ENCODE data around the gene SAMHD1. TPM values are rescaled to one million over a fixed set of nuclear protein-coding genes. Genes with fewer than 3 reads are reported as not detected.
"Not testable (repeated sequence)": the region's sequence is repeated elsewhere in the genome, so short reads cannot be mapped to it uniquely, and the experiment has no call there.

Gene SAMHD1
- total RNA-seq, 2 experiments from 2014 or later: 318 to 346 TPM

GRCh38 chr20:36883977-36884535, 67.5 kb downstream of the SAMHD1 start:
- H3K4me3 Mint-ChIP-seq: no peak overlapping the region
- no peak for ATAC-seq
- H3K36me3 Mint-ChIP-seq (ENCODE audit: low read depth): peaks cover 16% of the 10 kb centered on the region
- H3K9me3 Mint-ChIP-seq (ENCODE audit: insufficient read depth): no peaks in the 10 kb centered on the region
- no peak overlapping the region for H3K27ac Mint-ChIP-seq
- ChIA-PET POLR2A (no interaction called here), CTCF (interaction anchor here (2.6 kb wide), 1 partner anchor 110 kb away, joined by 10 read pairs; the partner anchor contains the start of gene DSN1)
- no peak for DNase-seq
- H3K4me1 Mint-ChIP-seq (ENCODE audit: low read depth): peaks cover 12% of the 10 kb centered on the region
- no peaks in the 10 kb centered on the region for H3K27me3 Mint-ChIP-seq (ENCODE audit: low read depth)

GRCh38 chr20:36881888-36882287, 69.6 kb downstream of the SAMHD1 start:
- DNase-seq (no peak), ATAC-seq (no peak)
- ChIA-PET POLR2A (no interaction called here), CTCF (interaction anchor here (1.2 to 1.8 kb wide), 2 partner anchors 18 to 73 kb away, joined by 4 read pairs; no protein-coding TSS in a partner anchor)
- Mint-ChIP-seq H3K4me1 (ENCODE audit: low read depth) (peaks cover 2% of the 10 kb centered on the region), H3K4me3 (no peak overlapping the region), H3K36me3 (ENCODE audit: low read depth) (peaks cover 7% of the 10 kb centered on the region), H3K27me3 (ENCODE audit: low read depth) (no peaks in the 10 kb centered on the region), H3K27ac (no peak overlapping the region), H3K9me3 (ENCODE audit: insufficient read depth) (no peaks in the 10 kb centered on the region)

DNA sequence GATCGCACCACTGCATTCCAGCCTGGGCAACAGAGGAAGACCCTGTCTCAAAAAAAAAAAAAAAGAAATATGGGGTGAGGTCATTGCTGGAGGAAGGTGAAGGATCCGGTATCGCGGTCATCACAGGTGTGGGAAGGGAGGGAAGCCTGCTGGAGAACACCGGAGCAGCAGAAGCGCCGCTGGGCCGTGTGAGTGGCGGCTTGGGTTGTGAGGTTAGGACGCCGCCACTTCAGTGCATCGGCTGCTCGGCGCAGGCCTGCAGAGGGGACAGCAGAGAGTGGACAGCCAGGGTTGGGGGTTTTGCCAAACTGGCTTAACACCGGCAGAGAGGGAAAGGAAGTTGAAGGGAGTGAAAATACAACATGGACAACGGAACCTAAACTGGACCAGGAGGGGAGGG, 70.2 kb downstream of the SAMHD1 start:
- H3K36me3 Mint-ChIP-seq (ENCODE audit: low read depth): peaks cover 4% of the 10 kb centered on the region
- no peaks in the 10 kb centered on the region for H3K4me1 Mint-ChIP-seq (ENCODE audit: low read depth)
- H3K4me3 Mint-ChIP-seq: no peak overlapping the region
- ATAC-seq (no peak), DNase-seq (no peak)
- no peak overlapping the region for H3K27ac Mint-ChIP-seq
- ChIA-PET CTCF (no interaction called here), POLR2A (no interaction called here)
- H3K9me3 Mint-ChIP-seq (ENCODE audit: insufficient read depth): no peaks in the 10 kb centered on the region
- H3K27me3 Mint-ChIP-seq (ENCODE audit: low read depth): no peaks in the 10 kb centered on the region

DNA sequence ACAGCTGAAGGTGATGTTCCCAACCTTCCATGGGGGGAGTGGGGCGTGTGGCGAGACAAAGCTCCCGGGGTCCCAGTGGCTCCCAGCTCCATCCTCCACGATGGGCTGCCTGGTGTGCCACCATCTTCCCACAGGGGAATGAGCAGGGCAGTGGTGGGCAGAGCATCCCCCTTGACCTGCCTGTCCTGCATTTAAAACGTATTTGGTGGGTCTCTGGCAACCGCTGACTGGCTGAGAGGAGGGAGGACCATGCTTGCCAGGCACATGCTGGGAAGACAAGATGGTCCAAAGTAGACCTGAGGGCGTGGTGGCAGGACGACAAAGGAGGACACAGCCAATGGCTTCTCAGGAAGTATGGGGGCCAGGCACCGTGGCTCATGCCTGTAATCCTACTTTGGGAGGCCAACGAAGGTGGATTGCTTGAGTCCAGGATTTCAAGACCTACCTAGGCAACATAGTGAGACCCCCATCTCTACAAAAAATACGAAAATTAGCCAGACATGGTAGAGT, 70.7 kb downstream of the SAMHD1 start:
- Mint-ChIP-seq H3K4me3 (no peak overlapping the region), H3K27ac (no peak overlapping the region), H3K27me3 (ENCODE audit: low read depth) (no peaks in the 10 kb centered on the region), H3K9me3 (ENCODE audit: insufficient read depth) (no peaks in the 10 kb centered on the region), H3K36me3 (ENCODE audit: low read depth) (peaks cover 3% of the 10 kb centered on the region), H3K4me1 (ENCODE audit: low read depth) (no peaks in the 10 kb centered on the region)
- ChIA-PET POLR2A (no interaction called here), CTCF (no interaction called here)
- ATAC-seq (no peak), DNase-seq (no peak)

DNA sequence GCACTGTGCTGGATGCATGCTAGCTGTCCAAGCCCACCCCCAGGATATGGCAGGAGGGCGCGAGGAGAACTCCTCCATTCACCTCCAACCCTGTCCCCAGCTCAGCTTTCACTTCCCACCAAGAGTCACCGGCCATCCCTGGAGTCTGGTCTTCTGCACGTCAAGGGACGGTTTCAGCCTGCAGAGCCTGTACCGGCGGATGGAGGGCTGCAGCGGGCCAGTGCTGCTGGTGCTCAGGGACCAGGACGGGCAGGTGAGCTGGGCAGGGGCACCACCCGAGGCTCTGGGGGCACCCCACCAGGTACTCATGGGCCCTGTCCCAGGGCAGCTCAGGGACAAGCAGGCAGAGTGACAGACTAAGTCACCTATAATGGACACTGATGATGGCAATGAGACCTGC, 72.6 kb downstream of the SAMHD1 start:
- no peak overlapping the region for H3K4me3 Mint-ChIP-seq
- H3K27me3 Mint-ChIP-seq (ENCODE audit: low read depth): no peaks in the 10 kb centered on the region
- no peaks in the 10 kb centered on the region for H3K9me3 Mint-ChIP-seq (ENCODE audit: insufficient read depth)
- H3K4me1 Mint-ChIP-seq (ENCODE audit: low read depth): no peaks in the 10 kb centered on the region
- ATAC-seq: no peak
- no peak overlapping the region for H3K27ac Mint-ChIP-seq
- DNase-seq: no peak
- H3K36me3 Mint-ChIP-seq (ENCODE audit: low read depth): no peaks in the 10 kb centered on the region
- ChIA-PET POLR2A (no interaction called here), CTCF (interaction anchor here (0.7 to 2.0 kb wide), 5 partner anchors 8 to 70 kb away, joined by 3 to 4 read pairs (median 3); a partner anchor contains a TSS)

GRCh38 chr20:36876473-36876833, 75.1 kb downstream of the SAMHD1 start:
- Mint-ChIP-seq H3K27me3 (ENCODE audit: low read depth) (no peaks in the 10 kb centered on the region), H3K4me1 (ENCODE audit: low read depth) (peaks cover 4% of the 10 kb centered on the region), H3K27ac (no peak overlapping the region), H3K36me3 (ENCODE audit: low read depth) (no peaks in the 10 kb centered on the region), H3K4me3 (no peak overlapping the region), H3K9me3 (ENCODE audit: insufficient read depth) (no peaks in the 10 kb centered on the region)
- ATAC-seq (no peak), DNase-seq (no peak)
- CTCF ChIA-PET: interaction anchor here (1.5 kb wide), 1 partner anchor 21 kb away, joined by 3 read pairs; no protein-coding TSS in a partner anchor
- POLR2A ChIA-PET: interaction anchor here (0.6 kb wide), 1 partner anchor 351 kb away, joined by 3 read pairs; no protein-coding TSS in a partner anchor

DNA sequence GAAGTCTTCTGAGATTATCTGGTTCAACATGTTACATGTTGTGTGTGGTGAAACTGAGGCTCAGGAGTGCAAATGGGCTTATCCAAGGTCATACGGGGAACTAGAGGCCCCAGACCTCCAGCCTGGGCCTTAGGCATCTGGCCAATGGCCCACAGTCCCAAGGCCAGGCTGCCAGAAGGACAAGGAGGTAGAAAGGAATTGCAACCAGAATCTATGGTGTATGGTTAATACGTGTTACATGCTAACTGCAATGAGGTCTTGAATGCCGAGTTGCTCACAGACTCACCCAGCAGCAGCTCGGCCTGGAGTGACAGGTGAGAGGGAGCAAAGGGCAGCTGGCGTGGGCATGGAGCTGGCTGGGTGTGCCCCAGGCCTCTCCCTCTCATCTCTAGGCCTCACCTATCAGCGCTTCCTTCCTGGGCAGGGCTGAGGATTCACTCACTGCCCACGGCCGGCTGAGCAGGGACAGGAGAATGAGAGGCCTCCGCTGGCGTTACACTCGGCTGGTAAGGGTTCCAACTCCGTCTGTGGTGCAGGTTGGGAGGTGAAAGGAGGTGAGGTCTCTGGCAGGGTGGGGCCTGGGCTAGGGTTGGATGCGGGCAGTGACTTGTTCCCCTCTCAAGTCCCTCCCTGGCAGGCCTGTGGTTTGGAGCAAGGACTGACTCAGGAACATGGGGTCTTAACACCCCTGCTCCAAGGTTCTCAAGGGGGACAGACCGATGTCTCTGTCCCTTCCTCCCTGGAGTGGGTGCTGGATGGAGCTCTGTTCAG, 75.6 kb downstream of the SAMHD1 start, which contains the start of gene TLDC2:
TLDC2 (plus strand) TSS at position 437 of the 771 bp plus-strand sequence; CDS start at position 474, 37 bp downstream.
- CTCF ChIA-PET: interaction anchor here (1.5 kb wide), 1 partner anchor 22 kb away, joined by 3 read pairs; no protein-coding TSS in a partner anchor
- Mint-ChIP-seq H3K9me3 (ENCODE audit: insufficient read depth) (no peaks in the 10 kb centered on the region), H3K27me3 (ENCODE audit: low read depth) (no peaks in the 10 kb centered on the region), H3K36me3 (ENCODE audit: low read depth) (no peaks in the 10 kb centered on the region), H3K4me3 (no peak within 1 kb of the TSS), H3K4me1 (ENCODE audit: low read depth) (peaks cover 4% of the 10 kb centered on the region), H3K27ac (no peak within 1 kb of the TSS)
- ATAC-seq (no peak), DNase-seq (no peak)
- POLR2A ChIA-PET: interaction anchor here (0.6 kb wide), 1 partner anchor 350 kb away, joined by 3 read pairs; no protein-coding TSS in a partner anchor

GRCh38 chr20:36875093-36875492, 76.4 kb downstream of the SAMHD1 start:
- not testable (repeated sequence) for H3K36me3 Mint-ChIP-seq (ENCODE audit: low read depth); H3K27me3 Mint-ChIP-seq (ENCODE audit: low read depth); ATAC-seq; H3K4me1 Mint-ChIP-seq (ENCODE audit: low read depth); DNase-seq; H3K4me3 Mint-ChIP-seq; H3K9me3 Mint-ChIP-seq (ENCODE audit: insufficient read depth); H3K27ac Mint-ChIP-seq
- POLR2A ChIA-PET: interaction anchor here (0.8 kb wide), 1 partner anchor 27 kb away, joined by 3 read pairs; no protein-coding TSS in a partner anchor
- CTCF ChIA-PET: interaction anchor here (1.5 kb wide), 1 partner anchor 22 kb away, joined by 3 read pairs; no protein-coding TSS in a partner anchor

- ATAC-seq: no peak
- H3K27ac Mint-ChIP-seq: no peak overlapping the region
- H3K9me3 Mint-ChIP-seq (ENCODE audit: insufficient read depth): no peaks in the 10 kb centered on the region
- peaks cover 4% of the 10 kb centered on the region for H3K4me1 Mint-ChIP-seq (ENCODE audit: low read depth)
- ChIA-PET POLR2A (interaction anchor here (1.0 kb wide), 1 partner anchor 18 kb away, joined by 3 read pairs; no protein-coding TSS in a partner anchor), CTCF (interaction anchor here (1.5 kb wide), 2 partner anchors 10 to 100 kb away, joined by 7 read pairs; partner anchors contain the start of gene DSN1)
- no peak for DNase-seq
- no peaks in the 10 kb centered on the region for H3K36me3 Mint-ChIP-seq (ENCODE audit: low read depth)
- H3K27me3 Mint-ChIP-seq (ENCODE audit: low read depth): no peaks in the 10 kb centered on the region
- no peak overlapping the region for H3K4me3 Mint-ChIP-seq
Observed at GRCh38 chr20:36873498-36874189, 77.9 kb downstream of the SAMHD1 start.

GRCh38 chr20:36872852-36873251, 78.7 kb downstream of the SAMHD1 start:
- Mint-ChIP-seq H3K27me3 (ENCODE audit: low read depth) (no peaks in the 10 kb centered on the region), H3K4me1 (ENCODE audit: low read depth) (peaks cover 4% of the 10 kb centered on the region), H3K36me3 (ENCODE audit: low read depth) (no peaks in the 10 kb centered on the region), H3K27ac (no peak overlapping the region), H3K4me3 (no peak overlapping the region), H3K9me3 (ENCODE audit: insufficient read depth) (no peaks in the 10 kb centered on the region)
- ChIA-PET CTCF (interaction anchor here (1.5 to 2.2 kb wide), 3 partner anchors 9 to 99 kb away, joined by 7 read pairs; partner anchors contain the start of gene DSN1), POLR2A (interaction anchor here (1.0 kb wide), 2 partner anchors 9 to 18 kb away, joined by 3 to 4 read pairs; no protein-coding TSS in a partner anchor)
- DNase-seq: no peak
- ATAC-seq: no peak

Data from activated CD8-positive, alpha-beta T cell treated with anti-CD3 and anti-CD28 coated beads, Interleukin-2, amount 10 ng/mL, durations not matched to agents 7 days and 5 days (primary cell).